AG10803 (cell line): ENCODE measurements around the gene CCER1.
A peak's percentile ranks its signal among the peaks of the same experiment; 100 is the strongest.

Source experiments
- DNase-seq: peaks from one replicate; pipeline ENCODE4 v3.0.0; 2010; ENCODE audit warnings: low read depth
- H3K4me3 ChIP-seq: 2 replicates; pipeline ENCODE4 v1.5.1; 2011; ENCODE audit warnings: mild to moderate bottlenecking, low read length, control low read depth
- CTCF ChIP-seq: conservative IDR thresholded peaks from 2 replicates; pipeline ENCODE4 v1.5.1; 2011; ENCODE audit warnings: mild to moderate bottlenecking, low read length, control low read depth, inconsistent platforms

The CCER1 gene

GRCh38 chr12:90979019-90979418 lies 24.0 kb upstream of the CCER1 start:
- no peak for TF ChIP-seq CTCF
- H3K4me3 ChIP-seq, result no peak overlapping the region
- no peak for DNase-seq

GRCh38 chr12:90978117-90978770 lies 23.3 kb upstream of the CCER1 start:
- H3K4me3 ChIP-seq, result no peak overlapping the region
- DNase-seq, result peak; percentile 87
- peak; percentile 86 for TF ChIP-seq CTCF

- peak; percentile 52 for DNase-seq
- no peak for TF ChIP-seq CTCF
- H3K4me3 ChIP-seq, result no peak overlapping the region
Measured at GRCh38 chr12:90977224-90977623, 22.2 kb upstream of the CCER1 start.

- H3K4me3 ChIP-seq, result no peak overlapping the region
- DNase-seq, result peak; percentile 61
- TF ChIP-seq CTCF, result no peak
Measured at GRCh38 chr12:90974286-90974685, 19.3 kb upstream of the CCER1 start.

- TF ChIP-seq CTCF, result no peak
- no peak overlapping the region for H3K4me3 ChIP-seq
- DNase-seq, result no peak
Measured at GRCh38 chr12:90972226-90972625, 17.2 kb upstream of the CCER1 start.

GRCh38 chr12:90970911-90971310 lies 15.9 kb upstream of the CCER1 start:
- no peak for DNase-seq
- H3K4me3 ChIP-seq, result no peak overlapping the region
- no peak for TF ChIP-seq CTCF

- DNase-seq, result no peak
- TF ChIP-seq CTCF, result no peak
- no peak overlapping the region for H3K4me3 ChIP-seq
Measured at GRCh38 chr12:90970471-90970870, 15.5 kb upstream of the CCER1 start.
